Stimulated activated CD8-positive, alpha-beta memory T cell treated with anti-CD3 and anti-CD28 coated beads, Interleukin-15, amount 100 ng/mL, for 4 hours (primary cell): Measurements from ENCODE around the gene TRPM5.
A peak's percentile ranks its signal among the peaks of the same experiment; 100 is the strongest.

Experiments
- DNase-seq, 2 donors: peaks; one replicate each; pipeline ENCODE4 v3.0.0-alpha.2; 2020; ENCODE audit warnings: low read depth in 2 of 2

TRPM5 gene

DNA sequence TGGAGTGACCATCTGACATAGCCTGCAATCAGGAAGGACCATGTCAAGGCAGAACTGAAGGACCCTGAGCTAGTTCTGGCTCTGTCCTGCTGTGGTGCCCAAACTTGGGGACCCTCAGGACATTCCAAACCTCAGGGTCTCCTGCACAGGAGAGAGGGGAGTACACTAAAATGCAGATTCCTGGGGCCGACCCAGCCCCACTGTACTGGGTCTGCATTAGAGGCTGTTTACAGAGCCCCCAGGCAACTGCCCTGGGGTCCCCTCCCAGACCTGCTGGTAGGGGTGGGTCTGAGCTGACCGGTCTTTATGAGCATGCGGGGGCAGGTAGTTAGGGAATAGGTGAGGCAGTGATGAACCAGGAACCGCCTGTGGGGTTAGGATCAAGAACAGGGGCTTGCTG lies 6.8 kb downstream of the TRPM5 start:
- no peak for DNase-seq

DNA sequence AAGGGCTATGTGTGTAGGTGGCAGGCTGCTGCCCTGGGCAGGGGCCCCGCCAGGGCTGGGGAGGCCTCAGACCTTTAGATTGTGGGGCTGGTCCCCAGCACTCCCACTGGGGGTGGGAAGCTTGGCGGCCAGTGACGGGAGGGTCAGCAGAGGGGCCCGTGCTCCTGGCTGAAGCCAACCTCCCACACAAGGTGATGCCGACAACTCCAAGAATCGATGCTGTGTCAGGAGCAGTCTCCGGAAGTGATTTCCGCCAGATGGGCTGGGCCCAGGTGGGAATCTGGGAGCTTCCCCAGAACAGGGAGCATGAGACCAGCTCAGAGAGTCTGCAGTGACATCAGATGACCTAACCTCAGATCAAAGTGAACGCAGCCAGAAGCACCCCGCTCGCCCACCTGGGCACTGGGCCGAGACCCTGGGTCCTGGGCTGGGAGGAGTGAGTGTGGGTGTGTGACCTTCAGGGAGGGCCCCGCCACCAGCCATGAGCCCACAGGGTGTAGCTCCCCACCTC lies 7.7 kb downstream of the TRPM5 start:
- no peak for DNase-seq

- DNase-seq: no peak
Measured at GRCh38 chr11:2436013-2436520, 8.2 kb downstream of the TRPM5 start.

DNA sequence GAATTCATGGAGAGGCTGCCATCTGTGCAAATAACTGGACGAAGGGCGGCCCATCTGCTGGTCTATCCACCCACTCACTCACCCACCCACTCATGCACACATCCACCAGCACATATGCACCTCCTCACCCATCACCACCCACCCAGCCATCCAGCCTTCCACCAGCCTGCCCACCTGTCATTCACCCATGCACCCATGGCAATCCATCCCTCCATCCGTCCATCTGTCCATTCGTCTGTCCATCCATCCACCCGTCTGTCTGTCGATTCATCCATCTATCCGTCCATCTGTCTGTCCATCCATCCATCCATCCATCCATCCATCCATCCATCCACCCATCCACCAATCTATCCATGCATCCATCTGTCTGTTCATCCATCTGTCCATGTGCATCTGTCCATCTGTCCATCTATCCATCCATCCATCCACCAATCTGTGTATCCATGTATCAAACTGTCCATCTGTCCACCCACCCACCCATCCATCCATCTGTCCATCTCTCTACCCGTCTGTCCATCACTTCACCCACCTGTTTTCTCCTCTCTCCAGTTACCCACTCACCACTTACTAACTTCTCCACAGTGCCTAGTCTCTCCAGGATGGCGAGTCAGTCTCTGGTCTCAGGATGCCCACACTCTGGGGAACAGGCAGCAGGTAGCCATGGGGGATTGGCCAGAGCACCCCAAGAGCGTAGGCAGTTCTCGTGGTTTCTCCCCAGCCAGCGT lies 8.9 kb downstream of the TRPM5 start:
- DNase-seq: no peak

- no peak for DNase-seq
Measured at GRCh38 chr11:2434506-2435255, 9.6 kb downstream of the TRPM5 start.

GRCh38 chr11:2434008-2434407 lies 10.3 kb downstream of the TRPM5 start:
- no peak for DNase-seq

DNA sequence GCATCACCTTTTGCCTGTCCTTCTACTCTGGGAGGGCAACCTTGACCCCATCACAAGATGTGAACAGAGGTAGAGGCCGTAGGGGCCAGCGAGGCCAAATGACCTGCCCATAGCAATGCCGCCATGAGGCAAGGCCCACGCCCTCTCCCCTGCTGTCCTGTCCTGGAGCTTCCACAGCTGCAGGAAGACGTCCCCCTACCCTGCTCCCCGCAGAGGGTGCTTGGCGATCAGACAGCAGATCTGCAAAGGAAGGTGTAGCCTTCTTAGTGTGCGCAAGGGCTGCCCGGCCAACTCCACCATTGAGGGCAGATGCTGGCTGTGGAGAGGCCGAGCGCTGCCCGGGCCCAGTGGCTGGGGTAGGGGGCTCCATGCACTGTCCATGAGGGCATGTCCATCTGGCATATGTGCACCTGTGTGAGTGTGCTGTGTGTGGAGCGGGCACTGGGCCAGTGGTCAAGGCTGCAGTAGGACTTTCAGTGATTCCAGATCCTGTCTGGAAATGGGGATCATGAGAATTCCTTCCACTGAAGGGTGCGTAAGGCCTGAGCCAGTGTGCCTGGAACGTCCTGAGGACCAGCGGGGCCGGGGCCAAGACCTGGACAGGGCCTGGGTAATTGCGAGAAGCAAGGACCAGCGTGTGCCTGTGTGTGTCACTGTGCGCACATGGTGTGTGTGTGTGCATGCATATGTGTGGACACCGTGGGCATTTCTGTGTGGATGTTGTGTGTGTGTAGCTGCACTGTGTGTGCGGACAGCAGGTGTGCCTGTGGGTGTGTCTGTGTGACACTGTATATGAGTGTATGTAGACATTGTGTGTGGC lies 11.0 kb downstream of the TRPM5 start:
- DNase-seq: no peak

GRCh38 chr11:2432628-2433071 lies 11.7 kb downstream of the TRPM5 start:
- DNase-seq: no peak

GRCh38 chr11:2432171-2432621 lies 12.1 kb downstream of the TRPM5 start:
- no peak for DNase-seq

GRCh38 chr11:2431395-2431794 lies 12.9 kb downstream of the TRPM5 start:
- no peak for DNase-seq

- peak; percentile 51 to 72 for DNase-seq
Measured at GRCh38 chr11:2428322-2428795, 16.0 kb downstream of the TRPM5 start.

DNA sequence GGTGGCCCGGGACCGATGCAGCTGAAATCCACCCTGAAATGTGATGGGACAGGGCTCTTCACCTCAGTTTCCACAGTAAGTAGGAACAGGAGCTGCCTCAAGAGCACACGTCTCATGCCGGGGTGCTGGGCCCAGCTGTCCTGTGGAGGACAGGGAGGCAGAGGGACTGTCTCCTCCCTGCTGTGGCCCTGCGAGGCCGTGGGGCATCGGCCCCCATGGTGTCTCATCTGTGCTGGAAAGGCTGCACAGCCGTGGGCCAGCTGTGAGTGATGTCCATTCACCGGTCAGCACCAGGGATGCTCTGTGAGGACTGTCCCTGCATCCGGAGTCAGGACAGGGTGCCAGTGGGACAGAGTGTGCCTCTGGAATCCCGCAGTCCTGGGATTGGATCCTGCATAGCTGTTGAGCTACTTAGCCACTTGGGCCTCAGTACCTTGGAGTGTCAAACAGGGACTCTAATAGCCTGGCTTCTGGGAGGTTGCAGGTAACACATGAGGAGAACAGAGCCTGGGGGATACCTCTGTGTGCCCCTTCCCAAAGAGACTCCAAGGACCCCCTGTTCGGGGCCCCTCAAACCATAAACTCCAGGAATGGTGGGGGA lies 16.5 kb downstream of the TRPM5 start:
- DNase-seq: no peak

GRCh38 chr11:2426826-2427521 lies 17.3 kb downstream of the TRPM5 start:
- no peak for DNase-seq

DNA sequence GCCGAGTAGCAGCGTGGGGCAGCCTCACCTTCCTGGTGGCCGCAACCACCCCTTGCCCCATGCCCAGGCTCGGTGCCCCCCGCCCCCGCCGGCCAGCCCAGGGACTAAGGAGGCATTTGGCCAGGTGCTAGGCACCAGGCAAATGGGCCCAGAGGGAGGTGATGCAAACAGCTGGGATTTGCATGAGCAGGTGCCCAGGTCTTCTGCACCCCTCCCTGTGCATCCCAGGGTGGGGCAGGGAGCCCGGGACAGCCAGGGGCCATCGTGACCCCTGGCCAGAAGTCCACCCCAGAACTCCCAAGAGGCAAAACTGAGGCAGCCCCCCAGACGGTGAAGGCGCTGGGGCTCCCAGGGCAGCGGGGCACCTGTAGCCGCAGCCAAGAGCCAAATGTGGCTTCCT lies 18.1 kb downstream of the TRPM5 start:
- DNase-seq: no peak

DNA sequence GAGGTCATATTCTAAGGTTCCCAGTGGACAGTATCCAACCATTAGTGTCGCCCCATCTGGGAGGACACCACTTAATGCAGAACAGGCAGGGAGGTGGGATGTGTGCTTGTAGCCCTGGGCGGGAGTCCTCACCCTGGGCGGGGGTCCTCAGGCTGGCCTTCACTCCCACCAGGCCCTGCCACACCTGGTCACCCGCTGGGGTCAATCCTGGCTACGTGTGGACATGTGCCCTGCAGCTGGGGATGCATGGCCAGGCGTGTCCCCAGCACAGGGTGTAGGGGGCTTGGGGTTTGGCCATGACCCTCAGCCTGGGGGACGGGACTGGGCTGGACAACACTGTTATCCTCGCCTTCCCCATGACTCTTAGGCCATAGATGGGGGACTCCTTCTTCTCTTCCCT lies 18.8 kb downstream of the TRPM5 start:
- DNase-seq: no peak

DNA sequence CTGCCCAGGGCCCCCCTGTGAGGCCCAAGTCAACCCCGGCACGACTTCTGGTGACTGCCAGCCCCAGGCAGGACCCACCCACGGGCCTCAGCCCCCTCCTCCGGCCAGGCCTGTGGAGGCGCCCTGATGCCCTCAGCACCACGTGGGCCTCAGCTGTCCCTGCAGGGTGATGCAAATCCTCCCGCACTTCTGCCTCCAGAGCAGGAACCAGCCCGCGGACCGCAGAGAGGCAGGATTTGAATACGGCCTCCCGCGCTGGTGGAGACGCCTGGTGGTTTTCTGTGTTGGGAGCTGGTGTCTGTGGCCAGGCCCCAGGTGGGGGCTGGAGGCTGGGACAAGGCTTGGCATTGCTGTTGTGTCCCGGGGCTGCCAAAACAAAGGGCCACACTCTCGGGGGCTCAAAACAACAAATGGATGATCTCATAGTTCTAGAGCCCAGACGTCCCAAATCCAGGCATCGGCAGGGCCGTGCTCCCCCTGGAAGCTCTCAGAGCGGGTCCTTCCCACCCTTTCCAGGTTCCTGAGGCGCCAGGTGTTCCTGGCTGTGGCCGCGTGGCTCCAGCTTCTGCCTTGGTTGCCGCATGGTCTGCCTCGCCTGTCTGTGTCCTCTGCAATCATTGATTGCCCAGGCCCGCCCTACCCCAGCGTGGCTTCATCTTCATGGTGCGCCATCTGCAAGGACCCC lies 19.4 kb downstream of the TRPM5 start:
- DNase-seq: no peak

- no peak for DNase-seq
Measured at GRCh38 chr11:2423157-2424025, 20.9 kb downstream of the TRPM5 start.

DNA sequence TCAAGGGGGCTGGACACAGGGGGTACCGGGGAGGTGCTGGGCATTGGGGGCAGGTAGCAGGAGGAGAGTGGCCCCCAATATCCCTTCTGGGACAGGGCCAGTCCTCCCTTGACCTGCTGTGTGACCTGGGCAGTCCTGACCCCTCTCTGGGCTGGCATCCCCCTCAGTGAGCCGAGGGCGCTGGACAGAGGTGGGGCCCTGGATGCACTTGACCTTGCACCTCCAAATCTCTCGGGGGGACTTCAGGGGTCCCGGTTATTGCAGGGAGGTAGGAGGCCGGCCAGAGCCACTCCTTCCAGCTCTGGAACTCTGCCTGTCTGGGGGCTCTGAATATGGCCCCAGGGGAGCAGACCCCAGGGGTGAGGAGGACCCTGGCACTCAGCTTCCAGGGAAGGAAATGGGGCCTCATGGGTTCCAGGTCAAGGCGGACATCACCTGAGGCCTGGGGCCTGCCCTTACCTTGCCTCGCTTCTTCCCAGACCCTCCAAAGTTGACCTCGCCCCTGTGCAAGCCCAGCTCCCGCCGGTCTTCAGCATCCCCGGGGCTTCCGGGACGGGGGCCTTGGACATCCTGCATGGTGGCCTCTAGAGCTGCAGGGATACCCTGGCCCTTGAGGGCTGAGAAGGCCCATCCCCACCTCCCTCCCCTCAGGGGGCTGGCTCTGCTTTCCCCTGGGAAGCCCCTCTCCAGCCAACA lies 21.7 kb downstream of the TRPM5 start:
- no peak for DNase-seq

DNA sequence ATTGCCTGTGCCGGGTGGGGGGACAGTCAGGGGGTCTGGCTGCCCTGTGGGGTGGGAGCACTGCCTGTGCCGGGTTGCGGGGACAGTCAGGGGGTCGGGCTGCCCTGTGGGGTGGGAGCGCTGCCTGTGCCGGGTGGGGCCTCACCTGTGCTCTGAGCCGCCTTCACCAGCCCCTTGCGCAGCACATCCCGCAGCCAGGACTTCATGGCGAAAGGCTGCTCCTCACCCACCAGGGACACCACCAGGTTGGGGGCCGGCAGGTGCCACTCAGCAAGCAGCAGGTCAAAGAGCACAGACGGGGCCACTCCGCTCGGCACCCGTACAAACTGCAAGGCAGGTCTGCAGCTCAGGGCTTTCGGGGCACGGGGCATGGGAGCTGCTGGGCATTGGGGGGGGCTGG lies 22.3 kb downstream of the TRPM5 start:
- DNase-seq: no peak
